Hematopoietic multipotent progenitor cell treated with erythropoietin and hydrocortisone succinate and interleukin-3 and kit ligand, for 6 days (in vitro differentiated cells): ENCODE measurements around the gene KIF24.
"Not testable (repeated sequence)": the region's sequence is repeated elsewhere in the genome, so short reads cannot be mapped to it uniquely, and the experiment has no call there.

ENCODE experiments used
- DNase-seq: peaks from one replicate; pipeline ENCODE4 v3.0.0-alpha.2; 2015

KIF24 gene

GRCh38 chr9:34326690-34327089 is 2.4 kb downstream of the KIF24 start:
- DNase-seq: no peak

- no peak for DNase-seq
Measured at GRCh38 chr9:34322899-34323591, 6.0 kb downstream of the KIF24 start.

- DNase-seq: no peak
Measured at GRCh38 chr9:34321451-34321850, 7.6 kb downstream of the KIF24 start.

GRCh38 chr9:34318163-34318790 is 10.8 kb downstream of the KIF24 start:
- no peak for DNase-seq

- no peak for DNase-seq
Measured at GRCh38 chr9:34317436-34317835, 11.6 kb downstream of the KIF24 start.

- DNase-seq: no peak
Measured at GRCh38 chr9:34311499-34312185, 17.4 kb downstream of the KIF24 start.

- DNase-seq: no peak
Measured at GRCh38 chr9:34310215-34310614, 18.9 kb downstream of the KIF24 start.

GRCh38 chr9:34308316-34308715 is 20.8 kb downstream of the KIF24 start:
- DNase-seq: not testable (repeated sequence)

GRCh38 chr9:34301064-34301463 is 28.0 kb downstream of the KIF24 start:
- not testable (repeated sequence) for DNase-seq

- DNase-seq: no peak
Measured at GRCh38 chr9:34292552-34292951, 36.5 kb downstream of the KIF24 start.

- DNase-seq: no peak
Measured at GRCh38 chr9:34291423-34291822, 37.6 kb downstream of the KIF24 start.

GRCh38 chr9:34291023-34291422 is 38.0 kb downstream of the KIF24 start:
- DNase-seq: no peak

GRCh38 chr9:34289159-34289558 is 39.9 kb downstream of the KIF24 start:
- DNase-seq: no peak

GRCh38 chr9:34282096-34282495 is 47.0 kb downstream of the KIF24 start:
- no peak for DNase-seq

GRCh38 chr9:34279411-34279810 is 49.7 kb downstream of the KIF24 start:
- no peak for DNase-seq
